Neural cell (in vitro differentiated cells): ENCODE results near the gene CDC42BPB. TPM values are rescaled to one million over a fixed set of nuclear protein-coding genes. Genes with fewer than 3 reads are reported as not detected.

Experiments used
- H2AFZ ChIP-seq: fragments of 200-600, 300-800 bp; sonication (generic), shearing (Covaris generic); 2 replicates; pipeline ENCODE4 v1.6.0; 2014; ENCODE audit warnings: low read depth, mild to moderate bottlenecking, antibody characterized with exemption, low read length, moderate library complexity
- H3F3A ChIP-seq: fragments of 200-600 bp; shearing (Covaris generic); 2 replicates; pipeline ENCODE4 v1.6.1; 2016; ENCODE audit warnings: mild to moderate bottlenecking, moderate library complexity, mixed read lengths, antibody characterized with exemption, low read length; ENCODE audit not compliant: insufficient read depth, poor library complexity, severe bottlenecking
- H3K27ac ChIP-seq: fragments of 200-600, 300-800 bp; sonication (generic), shearing (Covaris generic); 2 replicates; pipeline ENCODE4 v1.5.1; 2014; ENCODE audit warnings: mild to moderate bottlenecking, low read length, moderate library complexity
- H3K27me3 ChIP-seq: fragments of 300-800, 200-600 bp; sonication (generic), shearing (Covaris generic); 2 replicates; pipeline ENCODE4 v1.6.0; 2014; ENCODE audit warnings: mild to moderate bottlenecking, low read depth, low read length, moderate library complexity; ENCODE audit not compliant: insufficient read depth
- H3K36me3 ChIP-seq: fragments of 300-800, 200-600 bp; sonication (generic), shearing (Covaris generic); 2 replicates; pipeline ENCODE4 v1.5.1; 2014; ENCODE audit warnings: mild to moderate bottlenecking, antibody characterized with exemption, low read length, moderate library complexity; ENCODE audit not compliant: insufficient read depth
- H3K4me2 ChIP-seq: fragments of 300-800, 200-600 bp; sonication (generic), shearing (Covaris generic); 2 replicates; pipeline ENCODE4 v1.6.0; 2014; ENCODE audit warnings: mild to moderate bottlenecking, low read length
- H3K4me3 ChIP-seq: fragments of 300-800, 200-600 bp; sonication (generic), shearing (Covaris generic); 2 replicates; pipeline ENCODE4 v1.5.1; 2014; ENCODE audit warnings: mild to moderate bottlenecking, low read length, moderate library complexity
- H3K79me2 ChIP-seq: fragments of 200-600 bp; shearing (Covaris generic); replicated peaks from 2 replicates; pipeline ENCODE4 v1.6.0; 2014; ENCODE audit warnings: mild to moderate bottlenecking, low read length, moderate library complexity; ENCODE audit not compliant: insufficient read depth
- H3K9ac ChIP-seq: fragments of 300-800, 200-600 bp; sonication (generic), shearing (Covaris generic); 2 replicates; pipeline ENCODE4 v1.6.1; 2016; ENCODE audit warnings: mild to moderate bottlenecking, low read length, mixed read lengths
- H3K9me2 ChIP-seq: fragments of 200-600 bp; shearing (Covaris generic); 2 replicates; pipeline ENCODE4 v1.6.1; 2016; ENCODE audit warnings: mild to moderate bottlenecking, low read length, mixed read lengths; ENCODE audit not compliant: insufficient read depth
- H3K9me3 ChIP-seq: fragments of 200-600, 300-800 bp; sonication (generic), shearing (Covaris generic); 2 replicates; pipeline ENCODE4 v1.6.1; 2016; ENCODE audit warnings: mild to moderate bottlenecking, mixed run types, low read length, moderate library complexity, mixed read lengths
- H4K20me1 ChIP-seq: fragments of 200-600 bp; shearing (Covaris generic); 2 replicates; pipeline ENCODE4 v1.6.1; 2016; ENCODE audit warnings: mild to moderate bottlenecking, mixed run types; ENCODE audit not compliant: insufficient read depth
- CTCF ChIP-seq: fragments of 450-650 bp; IDR thresholded peaks from 2 replicates; pipeline ENCODE4 v1.5.1; 2014; ENCODE audit warnings: antibody characterized with exemption, mild to moderate bottlenecking, moderate library complexity; ENCODE audit not compliant: poor library complexity, severe bottlenecking
- EP300 ChIP-seq: fragments of 450-650 bp; conservative IDR thresholded peaks from 2 replicates; pipeline ENCODE4 v1.6.1; 2014; ENCODE audit warnings: antibody characterized with exemption, mild to moderate bottlenecking, moderate library complexity; ENCODE audit not compliant: poor library complexity, severe bottlenecking
- EZH2 ChIP-seq: fragments of 200-600, 300-800 bp; shearing (Covaris generic), sonication (generic); IDR thresholded peaks from 2 replicates; pipeline ENCODE4 v1.6.1; 2014; ENCODE audit warnings: antibody characterized with exemption, low read length, borderline replicate concordance, mild to moderate bottlenecking; ENCODE audit not compliant: insufficient read depth, poor library complexity, severe bottlenecking
- MXI1 ChIP-seq: fragments of 450-650 bp; conservative IDR thresholded peaks from 2 replicates; pipeline ENCODE4 v1.6.1; 2014; ENCODE audit warnings: antibody characterized with exemption, mild to moderate bottlenecking; ENCODE audit not compliant: poor library complexity, severe bottlenecking
- POLR2AphosphoS5 ChIP-seq: IDR thresholded peaks from 2 replicates; pipeline ENCODE4 v1.6.1; 2012
- RAD21 ChIP-seq: fragments of 450-650 bp; conservative IDR thresholded peaks from 2 replicates; pipeline ENCODE4 v1.6.1; 2014; ENCODE audit warnings: antibody characterized with exemption, mild to moderate bottlenecking, moderate library complexity
- REST ChIP-seq: IDR thresholded peaks from 2 replicates; pipeline ENCODE4 v1.6.1; 2012; ENCODE audit warnings: borderline replicate concordance
- SMC3 ChIP-seq: fragments of 450-650 bp; conservative IDR thresholded peaks from 2 replicates; pipeline ENCODE4 v1.6.1; 2014; ENCODE audit warnings: antibody characterized with exemption, mild to moderate bottlenecking, moderate library complexity; ENCODE audit not compliant: poor library complexity
- TAF1 ChIP-seq: IDR thresholded peaks from 2 replicates; pipeline ENCODE4 v1.6.1; 2012; ENCODE audit warnings: low read depth
- polyA plus RNA-seq: library from polyadenylated mRNA; depleted of rRNA; stranded (reverse); fragments of >200 nt; gene quantifications from 2 replicates; pipeline ENCODE4 v1.2.3, GENCODE V29; 2014

Gene CDC42BPB
- polyA plus RNA-seq, 1 donor from 2014 or later = 43.8 TPM

DNA sequence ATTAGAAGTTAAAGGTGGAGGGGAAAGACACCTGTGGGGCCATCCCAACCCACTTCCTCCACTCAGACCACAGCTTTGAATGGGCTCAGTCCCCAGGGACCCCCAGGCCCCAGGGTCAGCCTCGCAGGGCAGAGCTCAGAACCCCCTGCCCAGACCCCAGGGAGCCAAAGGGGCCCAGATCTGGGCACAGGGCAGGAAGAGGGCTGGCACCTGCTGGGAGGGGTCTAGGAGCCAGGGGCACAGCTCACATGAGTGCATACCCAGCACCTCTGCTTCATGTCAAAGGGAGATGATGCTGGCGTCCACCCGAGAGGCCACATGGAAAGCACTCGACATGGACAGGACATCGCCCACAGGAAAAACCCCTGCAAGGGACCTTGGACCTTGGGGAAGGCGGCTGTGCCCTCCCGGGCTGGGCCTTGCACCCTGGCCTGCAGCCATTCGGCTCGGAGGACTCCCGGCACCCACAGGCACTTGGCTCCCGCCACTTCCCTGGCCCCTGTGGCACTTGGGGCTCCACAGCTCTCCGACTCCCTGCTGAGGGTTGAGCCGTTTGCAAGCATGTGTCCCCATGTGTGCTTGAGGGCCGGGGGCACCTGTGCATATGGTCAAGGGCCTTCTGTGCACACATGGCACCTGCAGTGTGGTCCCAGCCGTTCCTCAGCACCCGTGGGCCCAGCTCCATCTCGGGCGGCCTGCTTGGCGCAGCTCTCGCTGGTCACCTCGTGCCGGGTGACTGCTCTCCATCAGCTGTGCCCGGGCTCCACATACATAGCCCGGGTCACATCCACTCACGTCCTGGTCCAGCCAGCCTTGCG is 142.7 kb downstream of the CDC42BPB start:
- no peak overlapping the region for H3K4me2 ChIP-seq
- no peaks in the 10 kb centered on the region for H3K9me3 ChIP-seq
- TF ChIP-seq EP300 (no peak), POLR2AphosphoS5 (no peak), MXI1 (no peak), SMC3 (no peak), RAD21 (no peak), CTCF (no peak), REST (no peak), TAF1 (no peak), EZH2 (no peak)

GRCh38 chr14:102913341-102914211 is 143.8 kb downstream of the CDC42BPB start:
- no peaks in the 10 kb centered on the region for H3K27me3 ChIP-seq
- no peak overlapping the region for H3K27ac ChIP-seq

More for the DNA sequence above, 142.7 kb downstream of the CDC42BPB start:
- Histone ChIP-seq H3F3A (no peaks in the 10 kb centered on the region), H3K9me2 (no peaks in the 10 kb centered on the region), H3K9ac (no peak overlapping the region), H3K79me2 (no peaks in the 10 kb centered on the region), H3K36me3 (no peaks in the 10 kb centered on the region), H3K4me3 (no peak overlapping the region), H3K27ac (no peak overlapping the region), H2AFZ (no peak overlapping the region), H4K20me1 (no peaks in the 10 kb centered on the region), H3K27me3 (no peaks in the 10 kb centered on the region)

More at GRCh38 chr14:102913341-102914211, 143.8 kb downstream of the CDC42BPB start:
- no peak overlapping the region for H2AFZ ChIP-seq
- no peak overlapping the region for H3K4me2 ChIP-seq
- H3K9me3 ChIP-seq = no peaks in the 10 kb centered on the region
- H3K36me3 ChIP-seq = no peaks in the 10 kb centered on the region
- no peaks in the 10 kb centered on the region for H3K79me2 ChIP-seq
- H3K9me2 ChIP-seq = no peaks in the 10 kb centered on the region
- H3K9ac ChIP-seq = no peak overlapping the region
- TF ChIP-seq REST (no peak), RAD21 (no peak), SMC3 (no peak), CTCF (no peak)
- H3K4me3 ChIP-seq = no peak overlapping the region
- no peaks in the 10 kb centered on the region for H4K20me1 ChIP-seq
- H3F3A ChIP-seq = no peaks in the 10 kb centered on the region
